OCI-LY1 (cell line): ENCODE measurements around the gene NANS.

ENCODE experiments used
- CTCF ChIP-seq: fragments of 200-600 bp; sonication (generic), shearing (Covaris generic); IDR thresholded peaks from 2 replicates; pipeline ENCODE4 v1.5.1; 2017; ENCODE audit warnings: mild to moderate bottlenecking, antibody characterized with exemption, low read length, moderate library complexity, mixed read lengths
- EZH2 ChIP-seq: fragments of 200-600 bp; sonication (generic), shearing (Covaris generic); IDR thresholded peaks from 2 replicates; pipeline ENCODE4 v1.8.0; 2017; ENCODE audit warnings: borderline replicate concordance, mixed run types, mild to moderate bottlenecking, antibody characterized with exemption, low read length, moderate library complexity, mixed read lengths

- no peak for TF ChIP-seq CTCF
- no peak for TF ChIP-seq EZH2
These were observed 35.4 kb downstream of the NANS start for GRCh38 chr9:98091735-98092612.
